ENCODE results near the gene HNRNPA1. TPM values are rescaled to one million over a fixed set of nuclear protein-coding genes. Genes with fewer than 3 reads are reported as not detected.
A peak's percentile ranks its signal among the peaks of the same experiment; 100 is the strongest.

Gene HNRNPA1
- total RNA-seq, 1 experiment from 2014 or later: 3,193 TPM

DNA sequence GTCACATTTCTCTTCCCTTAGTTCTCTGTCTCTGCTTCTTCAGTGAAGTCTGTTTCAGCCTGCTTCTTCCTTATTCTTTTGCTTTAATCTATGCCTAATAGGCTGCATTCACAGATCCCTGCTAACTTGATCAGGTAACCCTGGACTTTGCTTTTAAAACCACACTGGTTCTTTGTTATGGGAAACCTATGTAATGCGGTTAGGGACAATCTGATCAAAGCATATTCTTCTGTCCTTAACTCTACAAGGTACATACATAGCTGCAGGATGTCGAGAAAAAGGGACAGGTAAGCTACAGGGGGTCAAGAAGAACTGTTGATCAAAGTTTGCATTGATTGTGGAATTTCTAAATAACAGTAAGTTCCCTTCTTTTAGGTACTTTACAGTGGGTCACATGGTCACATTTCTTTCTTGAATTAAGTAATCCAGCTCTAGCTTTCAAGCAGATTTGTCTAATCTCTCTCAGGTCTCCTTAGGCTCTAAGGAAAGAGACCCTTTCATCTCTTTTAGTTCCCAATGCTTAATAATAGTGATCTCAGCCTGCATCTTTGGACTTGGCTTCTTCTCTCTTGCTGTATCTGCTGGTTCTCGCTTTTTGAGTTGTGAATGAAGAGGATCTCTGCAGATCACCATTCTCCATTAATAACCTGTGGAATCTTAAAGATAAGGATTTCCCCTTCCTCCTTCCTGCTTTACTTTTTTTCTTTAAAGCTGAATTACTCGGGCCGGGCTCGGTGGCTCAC lies 48.2 kb downstream of the HNRNPA1 start:
- Histone ChIP-seq H3T11ph (ENCODE audit: low read length) (no peak overlapping the region), H3K4me2 (ENCODE audit: insufficient read depth, insufficient read length, low read length) (no peak overlapping the region), H2BK12ac (ENCODE audit: insufficient read length, low read depth, low read length) (no peak overlapping the region), H2BK120ac (ENCODE audit: low read depth, low read length, poor library complexity, severe bottlenecking) (no peak overlapping the region), H3K14ac (ENCODE audit: insufficient read depth, low read length) (no peak overlapping the region), H3K4me1 (ENCODE audit: insufficient read depth, low read length) (no peaks in the 10 kb centered on the region; the same call in 1 of the 2 replicates), H2AFZ (ENCODE audit: low read length) (no peak overlapping the region), H2BK15ac (ENCODE audit: low read depth, low read length) (no peak overlapping the region), H3K23ac (ENCODE audit: insufficient read length, low read depth, low read length) (no peak overlapping the region), H4K20me1 (ENCODE audit: control insufficient read depth, insufficient read depth, insufficient read length) (no peaks in the 10 kb centered on the region), H2AK5ac (ENCODE audit: insufficient read length, low read length) (no peak overlapping the region), H4K8ac (replicated peaks; ENCODE audit: insufficient read length, low read depth, low read length) (no peak overlapping the region), H3K56ac (ENCODE audit: insufficient read length, low read depth, low read length) (no peak overlapping the region), H3K9me3 (ENCODE audit: control insufficient read depth, low read depth, low read length) (no peaks in the 10 kb centered on the region), H3K79me1 (ENCODE audit: insufficient read depth, low read depth, low read length, poor library complexity, severe bottlenecking) (no peaks in the 10 kb centered on the region), H2BK20ac (ENCODE audit: low read depth, low read length, poor library complexity, severe bottlenecking) (no peak overlapping the region), H3K79me2 (ENCODE audit: insufficient read depth, low read length) (no peaks in the 10 kb centered on the region; the same call in 1 of the 2 replicates), H3K18ac (ENCODE audit: insufficient read length, low read depth, low read length) (no peak overlapping the region), H4K5ac (ENCODE audit: insufficient read length, low read depth, low read length) (no peak overlapping the region), H2BK5ac (ENCODE audit: insufficient read length, low read length) (no peak overlapping the region), H3K27ac (ENCODE audit: insufficient read length, low read depth, low read length) (no peak overlapping the region), H3K23me2 (ENCODE audit: insufficient read length, low read depth, low read length, poor library complexity, severe bottlenecking) (no peaks in the 10 kb centered on the region), H3K4ac (ENCODE audit: low read depth, low read length) (no peak overlapping the region), H4K91ac (ENCODE audit: insufficient read length, low read depth, low read length) (no peak overlapping the region), H3K27me3 (ENCODE audit: insufficient read depth, low read length) (no peaks in the 10 kb centered on the region; the same call in 1 of the 2 replicates), H3K9ac (ENCODE audit: extremely low read depth, insufficient read length, low read length) (no peak overlapping the region)
- H3K27ac Mint-ChIP-seq: peak overlapping the region in 1 of 3 experiments; percentile 82; a peak in 2 of 7 replicates
- H3K4me3 Mint-ChIP-seq: no peak overlapping the region
- no peaks in the 10 kb centered on the region for H3K27me3 Mint-ChIP-seq (ENCODE audit: low read depth)
- no peak for DNase-seq
- H3K9me3 Mint-ChIP-seq: no peaks in the 10 kb centered on the region
- peaks cover 0 to 2% (median 0%) of the 10 kb centered on the region in 3 experiments; a peak in 2 of 7 replicates for H3K36me3 Mint-ChIP-seq (ENCODE audit: insufficient read depth in 1 of 3, low read depth in 3 of 3)
- H3K4me1 Mint-ChIP-seq: peaks cover 22 to 30% of the 10 kb centered on the region in 2 experiments
- TF ChIP-seq CTCF (conservative IDR thresholded peaks at IDR 0.05): no peak
- no CpG with 5 or more reads among the region's 6 CpGs for WGBS (ENCODE audit: extremely low coverage, insufficient read length, low lambda C conversion rate)

Data from H9 (cell line).